Breast epithelium (tissue), 3 donors: Measurements from ENCODE around the gene LHCGR.

Experiments used
- CTCF ChIP-seq, 3 donors: fragments of 450-650 bp; IDR thresholded peaks; one replicate each; pipeline ENCODE4 v1.5.1; 2016 to 2017; ENCODE audit warnings: antibody characterized with exemption in 3 of 3, mild to moderate bottlenecking in 3 of 3, moderate library complexity in 3 of 3
- POLR2A ChIP-seq: fragments of 450-650 bp; IDR thresholded peaks from one replicate; pipeline ENCODE4 v1.6.1; 2016; ENCODE audit warnings: antibody characterized with exemption, mild to moderate bottlenecking, moderate library complexity

GRCh38 chr2:48694149-48694548 lies 61.4 kb downstream of the LHCGR start:
- TF ChIP-seq CTCF (IDR thresholded peaks at IDR 0.05) (no peak), POLR2A (no peak)
